ENCODE results near the gene EIF4G2. TPM values are rescaled to one million over a fixed set of nuclear protein-coding genes. Genes with fewer than 3 reads are reported as not detected.

Gene EIF4G2
- total RNA-seq, 1 experiment from 2014 or later = 1,198 TPM

- Histone ChIP-seq H3K27ac (ENCODE audit: low read depth, low read length, poor library complexity, severe bottlenecking) (no peak overlapping the region), H3K9me3 (ENCODE audit: low read depth, low read length, poor library complexity, severe bottlenecking) (no peaks in the 10 kb centered on the region), H3K4me3 (ENCODE audit: low read depth, low read length, poor library complexity, severe bottlenecking) (no peak overlapping the region), H3K36me3 (ENCODE audit: insufficient read depth, low read length, poor library complexity, severe bottlenecking) (peaks cover 85% of the 10 kb centered on the region), H3K4me1 (ENCODE audit: insufficient read depth, low read length, poor library complexity, severe bottlenecking) (no peaks in the 10 kb centered on the region), H3K27me3 (replicated peaks; ENCODE audit: insufficient read depth, low read depth, low read length, poor library complexity) (no peaks in the 10 kb centered on the region)
- TF ChIP-seq CTCF (conservative IDR thresholded peaks at IDR 0.05; ENCODE audit: low read depth, low read length) = no peak
- TF ChIP-seq EZH2 (IDR thresholded peaks at IDR 0.05; ENCODE audit: borderline replicate concordance, low read depth, low read length, poor library complexity, severe bottlenecking) = no peak
- POLR2A ChIA-PET (ENCODE audit: low non-redundant PET) = no interaction called here
- no peak for DNase-seq (ENCODE audit: low spot score)
- CTCF ChIA-PET = no interaction called here
- BruUV-seq (replicated peaks) = no TSS peak
- intact Hi-C loops (cut with micrococcal nuclease; ENCODE audit: unreplicated experiment) = no loop called here
Observed at GRCh38 chr11:10761085-10761698, 47.5 kb downstream of the EIF4G2 start.

- H3K27ac ChIP-seq (ENCODE audit: low read depth, low read length, poor library complexity, severe bottlenecking) = no peak overlapping the region
- CTCF ChIA-PET = no interaction called here
- intact Hi-C loops (cut with micrococcal nuclease; ENCODE audit: unreplicated experiment) = no loop called here
- H3K4me1 ChIP-seq (ENCODE audit: insufficient read depth, low read length, poor library complexity, severe bottlenecking) = no peaks in the 10 kb centered on the region
- H3K4me3 ChIP-seq (ENCODE audit: low read depth, low read length, poor library complexity, severe bottlenecking) = no peak overlapping the region
- peak; percentile 45 for DNase-seq (ENCODE audit: low spot score)
- POLR2A ChIA-PET (ENCODE audit: low non-redundant PET) = no interaction called here
- H3K9me3 ChIP-seq (ENCODE audit: low read depth, low read length, poor library complexity, severe bottlenecking) = no peaks in the 10 kb centered on the region
- no TSS peak for BruUV-seq (replicated peaks)
- TF ChIP-seq EZH2 (IDR thresholded peaks at IDR 0.05; ENCODE audit: borderline replicate concordance, low read depth, low read length, poor library complexity, severe bottlenecking) (no peak), CTCF (conservative IDR thresholded peaks at IDR 0.05; ENCODE audit: low read depth, low read length) (peak; percentile 47)
- H3K27me3 ChIP-seq (replicated peaks; ENCODE audit: insufficient read depth, low read depth, low read length, poor library complexity) = no peaks in the 10 kb centered on the region
- H3K36me3 ChIP-seq (ENCODE audit: insufficient read depth, low read length, poor library complexity, severe bottlenecking) = peaks cover 87% of the 10 kb centered on the region
Observed at GRCh38 chr11:10758957-10759356, 49.8 kb downstream of the EIF4G2 start.

- H3K27me3 ChIP-seq (replicated peaks; ENCODE audit: insufficient read depth, low read depth, low read length, poor library complexity) = no peaks in the 10 kb centered on the region
- H3K4me1 ChIP-seq (ENCODE audit: insufficient read depth, low read length, poor library complexity, severe bottlenecking) = no peaks in the 10 kb centered on the region
- H3K27ac ChIP-seq (ENCODE audit: low read depth, low read length, poor library complexity, severe bottlenecking) = no peak overlapping the region
- peaks cover 36% of the 10 kb centered on the region for H3K36me3 ChIP-seq (ENCODE audit: insufficient read depth, low read length, poor library complexity, severe bottlenecking)
- H3K9me3 ChIP-seq (ENCODE audit: low read depth, low read length, poor library complexity, severe bottlenecking) = no peaks in the 10 kb centered on the region
- ChIA-PET POLR2A (ENCODE audit: low non-redundant PET) (no interaction called here), CTCF (no interaction called here)
- peak overlapping the region; percentile 99 for H3K4me3 ChIP-seq (ENCODE audit: low read depth, low read length, poor library complexity, severe bottlenecking)
- intact Hi-C loops (cut with micrococcal nuclease; ENCODE audit: unreplicated experiment) = no loop called here
- TF ChIP-seq EZH2 (IDR thresholded peaks at IDR 0.05; ENCODE audit: borderline replicate concordance, low read depth, low read length, poor library complexity, severe bottlenecking) (no peak), CTCF (conservative IDR thresholded peaks at IDR 0.05; ENCODE audit: low read depth, low read length) (no peak)
- no TSS peak for BruUV-seq (replicated peaks)
- DNase-seq (ENCODE audit: low spot score) = no peak
Observed at GRCh38 chr11:10752486-10752885, 56.2 kb downstream of the EIF4G2 start.
